NCI-H1092 treated with DMSO at 0.1 percent for 48 hours (cell line): ENCODE measurements around the gene USP16.

Experiments used
- DNase-seq: peaks from one replicate; lab custom pipeline; 2025; lab: John Stamatoyannopoulos, UW

USP16 gene

DNA sequence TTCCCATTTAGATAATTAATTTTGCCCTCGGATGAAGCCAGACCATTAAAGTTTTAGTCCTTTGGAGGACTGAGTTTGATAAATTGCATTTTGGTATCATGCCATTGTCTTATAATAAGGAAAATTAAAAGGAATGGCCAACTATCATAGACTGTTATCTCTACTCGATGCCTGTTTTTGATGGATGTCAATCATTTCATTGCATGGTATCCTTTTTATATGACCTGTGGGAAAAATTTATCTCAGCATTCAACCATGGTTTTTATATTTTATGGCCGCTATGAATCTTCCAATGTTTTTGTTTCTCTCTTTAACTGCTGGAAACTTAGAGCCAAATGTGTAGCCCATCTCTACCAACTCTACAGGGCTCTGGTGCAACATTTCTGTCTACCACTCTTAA lies 58.8 kb downstream of the USP16 start:
- no peak for DNase-seq

DNA sequence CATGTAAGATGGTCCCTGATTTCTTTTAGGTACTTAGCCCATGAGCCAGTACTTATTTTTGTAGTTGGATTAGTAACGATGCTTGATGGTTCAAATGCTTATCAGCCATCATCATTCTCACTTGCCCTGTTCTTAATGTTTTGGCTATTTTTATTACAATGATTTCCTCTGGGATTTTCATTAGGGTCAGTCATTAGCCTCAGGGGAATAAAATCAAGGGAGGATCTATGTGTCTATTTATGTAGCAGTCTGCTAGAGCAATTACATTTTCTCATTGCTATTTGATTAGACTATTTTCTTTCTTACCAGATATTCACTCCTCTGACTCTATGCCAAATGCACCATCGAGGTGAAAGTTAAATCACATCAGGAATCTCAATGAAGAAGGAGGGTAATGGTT lies 59.9 kb downstream of the USP16 start:
- no peak for DNase-seq

DNA sequence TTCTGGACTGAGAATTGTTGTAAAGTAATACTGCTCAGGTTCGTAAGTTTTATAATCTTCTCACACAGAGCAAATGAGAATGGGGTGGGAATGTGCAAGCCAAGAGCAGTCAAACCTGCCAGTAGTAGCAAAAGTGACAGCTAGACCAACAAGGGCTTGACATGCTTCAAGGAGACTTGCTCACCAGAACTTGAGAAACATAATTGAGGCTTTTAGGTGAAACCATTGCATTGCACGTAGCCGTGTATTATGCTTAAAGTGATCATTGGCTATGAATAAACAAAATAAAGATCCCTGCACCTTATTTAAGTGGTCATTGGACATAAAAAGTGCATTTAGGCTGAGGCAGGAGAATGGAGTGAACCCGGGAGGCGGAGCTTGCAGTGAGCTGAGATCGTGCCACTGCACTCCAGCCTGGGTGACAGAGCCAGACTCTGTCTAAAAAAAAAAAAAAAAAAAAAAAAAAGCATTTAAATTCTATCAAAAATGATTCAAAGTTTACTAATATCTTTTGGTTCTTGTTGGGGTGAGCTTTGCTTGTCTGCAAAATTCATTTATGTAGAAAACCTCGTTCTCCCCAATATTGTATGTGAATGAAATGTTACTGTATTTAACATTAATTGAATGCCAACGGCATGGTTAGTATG lies 60.8 kb downstream of the USP16 start:
- DNase-seq = no peak

DNA sequence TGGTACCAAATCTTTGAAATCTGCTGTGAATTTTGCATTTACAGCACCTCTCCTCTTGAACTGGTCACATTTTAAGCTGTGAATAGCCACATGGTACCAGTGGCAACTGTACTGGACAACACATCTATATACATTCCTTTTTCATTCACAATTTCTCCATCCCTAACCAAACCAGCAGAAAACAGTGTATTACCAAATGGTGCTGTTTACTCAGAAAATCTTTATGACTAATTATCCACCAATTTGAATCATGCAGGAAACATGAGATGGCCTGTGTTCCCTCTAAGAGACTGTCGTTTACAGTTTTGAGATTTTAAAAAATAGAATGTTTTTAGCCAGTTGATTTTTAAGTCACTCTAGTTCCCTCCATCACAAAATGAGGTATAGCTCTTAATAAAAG lies 66.6 kb downstream of the USP16 start:
- no peak for DNase-seq

DNA sequence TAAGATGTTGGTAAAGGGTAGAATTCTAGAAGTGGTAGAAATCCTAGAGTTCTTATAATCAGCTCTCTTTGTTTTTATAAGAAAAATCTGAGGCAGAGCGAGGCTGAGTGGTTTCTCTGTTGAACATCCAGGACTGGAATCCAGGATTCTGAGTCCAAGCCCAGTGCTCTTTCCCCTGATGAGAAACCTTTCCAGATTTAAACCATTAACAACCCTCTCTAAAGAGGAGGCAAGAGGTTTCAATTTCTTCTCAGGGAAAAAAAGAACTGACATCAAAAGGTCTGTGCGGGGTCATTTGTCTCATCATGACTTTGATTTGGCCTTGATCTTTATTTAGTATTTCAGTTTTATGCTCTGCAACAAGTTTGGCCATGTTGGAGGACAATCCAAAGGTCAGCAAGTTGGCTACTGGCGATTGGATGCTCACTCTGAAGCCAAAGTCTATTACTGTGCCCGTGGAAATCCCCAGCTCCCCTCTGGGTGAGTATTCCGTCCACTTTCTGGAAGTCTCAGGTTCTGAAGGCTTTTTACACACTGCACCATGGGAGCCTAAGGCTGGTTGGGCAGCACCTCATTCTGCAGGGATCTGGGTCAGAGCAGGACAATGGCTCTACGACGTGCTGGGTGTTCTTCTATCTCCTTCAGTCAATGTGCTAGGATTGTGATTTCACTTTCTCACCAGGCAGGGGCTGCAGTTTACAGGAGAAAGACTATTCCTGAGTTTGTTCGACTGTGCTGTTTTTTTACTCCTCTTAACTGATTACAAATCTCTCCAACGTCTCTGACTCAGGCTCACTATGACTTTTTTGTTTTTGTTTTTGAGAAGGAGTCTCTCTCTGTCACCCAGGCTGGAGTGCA lies 67.9 kb downstream of the USP16 start:
- no peak for DNase-seq

DNA sequence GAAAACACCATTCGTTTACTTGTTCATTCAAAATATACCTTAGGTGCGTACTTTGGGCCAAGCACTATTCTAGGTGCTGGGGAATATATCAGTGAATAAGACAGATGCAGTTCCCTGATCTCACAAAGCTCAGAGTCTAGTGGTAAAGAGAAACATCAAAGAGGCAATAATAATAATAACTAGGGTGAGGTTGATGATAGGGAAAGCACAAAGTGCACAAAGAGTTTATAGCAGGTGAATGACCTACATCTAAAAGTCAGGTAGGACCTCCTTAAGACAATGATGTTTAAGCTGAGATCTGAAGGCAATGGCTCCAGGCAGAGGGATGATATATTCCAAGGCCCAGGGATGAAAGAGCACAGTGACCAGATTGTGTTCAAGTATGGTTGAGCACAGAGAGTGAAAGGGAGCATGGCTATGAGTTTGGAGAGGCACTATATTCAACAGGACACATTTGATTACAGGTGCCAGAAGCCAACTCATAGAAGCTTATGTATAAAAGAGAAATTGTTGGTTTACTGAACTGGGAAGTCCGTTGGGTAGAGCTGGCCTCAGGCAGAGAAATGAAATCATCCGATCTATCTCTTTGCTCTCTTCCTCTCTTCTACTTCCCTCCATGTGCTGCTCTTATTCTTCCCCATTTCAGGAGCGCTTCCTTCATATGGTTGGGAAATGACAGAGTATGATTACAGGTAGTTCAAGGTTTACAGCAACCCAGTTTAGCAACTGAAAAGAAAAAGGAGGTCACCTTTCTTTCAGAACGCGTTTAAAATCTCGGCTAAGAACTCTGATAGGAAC lies 71.9 kb downstream of the USP16 start:
- DNase-seq = no peak

DNA sequence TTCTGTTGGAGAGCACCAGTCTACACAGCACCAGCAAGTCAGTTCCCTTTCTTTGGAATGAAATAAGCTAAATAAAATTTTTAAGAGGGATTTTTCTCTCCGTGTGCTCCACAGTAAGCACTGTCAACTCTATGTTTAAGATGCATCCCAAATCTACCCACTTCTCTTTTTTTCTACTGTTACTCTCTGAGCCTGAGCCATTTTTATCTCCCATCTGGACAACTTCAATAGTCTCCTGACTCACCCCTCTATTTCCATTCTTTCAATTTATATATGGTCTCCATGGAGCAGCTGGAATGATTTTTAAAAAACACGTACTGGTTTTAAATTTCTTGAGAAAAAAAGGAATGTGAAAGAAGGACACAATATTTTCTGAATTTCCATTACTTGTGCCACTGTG lies 73.7 kb downstream of the USP16 start:
- DNase-seq = no peak

DNA sequence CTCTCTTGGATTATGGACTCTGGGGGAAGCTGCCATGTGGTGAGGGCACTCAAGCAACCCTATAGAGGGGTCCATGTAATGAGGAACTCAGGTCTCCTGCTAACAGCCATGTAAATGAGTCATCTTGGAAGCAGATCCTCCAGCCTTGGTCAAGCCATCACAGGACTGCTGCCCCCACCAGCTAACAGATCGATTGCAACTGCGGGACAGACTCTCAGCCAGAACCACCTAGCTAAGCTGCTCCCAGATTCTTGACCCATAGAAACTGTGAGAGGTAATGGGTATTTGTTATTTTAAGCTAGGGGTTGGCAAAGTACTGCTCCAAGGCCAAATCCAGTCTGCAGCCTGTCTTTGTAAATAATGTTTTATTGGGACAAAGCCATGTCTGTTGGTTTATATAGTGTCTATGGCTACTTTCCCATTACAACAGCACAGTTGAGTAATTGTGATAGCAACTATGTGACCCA lies 78.4 kb downstream of the USP16 start:
- no peak for DNase-seq
